GM12891 (cell line): ENCODE data around the gene ME1.

Experiments
- POLR2A ChIP-seq: IDR thresholded peaks from 2 replicates; pipeline ENCODE4 v1.6.1; 2011; ENCODE audit warnings: low read depth, low read length, control low read depth
- POLR2AphosphoS5 ChIP-seq: IDR thresholded peaks from 2 replicates; pipeline ENCODE4 v1.6.1; 2011; ENCODE audit warnings: low read depth, low read length, control low read depth
- POU2F2 ChIP-seq: IDR thresholded peaks from 2 replicates; pipeline ENCODE4 v1.6.1; 2011; ENCODE audit warnings: low read depth, mild to moderate bottlenecking, control low read depth, low read length, moderate library complexity
- SPI1 ChIP-seq: IDR thresholded peaks from 2 replicates; pipeline ENCODE4 v1.6.1; 2011; ENCODE audit warnings: low read depth, low read length, control low read depth
- TAF1 ChIP-seq: IDR thresholded peaks from 2 replicates; pipeline ENCODE4 v1.6.1; 2011; ENCODE audit warnings: low read depth, low read length, control low read depth

GRCh38 chr6:83313882-83314281, 117.0 kb downstream of the ME1 start:
- no peak for TF ChIP-seq POLR2A
- no peak for TF ChIP-seq POLR2AphosphoS5
- TF ChIP-seq TAF1 = no peak
- no peak for TF ChIP-seq SPI1
- TF ChIP-seq POU2F2 = no peak
